Iris pigment epithelial cell (primary cell): Measurements from ENCODE around the gene TTC39B.

ENCODE experiments used
- DNase-seq: peaks from one replicate; pipeline ENCODE4 v3.0.0-alpha.2; 2011; ENCODE audit warnings: low read depth

The TTC39B gene

GRCh38 chr9:15163931-15164330, 143.1 kb downstream of the TTC39B start:
- DNase-seq, result no peak

DNA sequence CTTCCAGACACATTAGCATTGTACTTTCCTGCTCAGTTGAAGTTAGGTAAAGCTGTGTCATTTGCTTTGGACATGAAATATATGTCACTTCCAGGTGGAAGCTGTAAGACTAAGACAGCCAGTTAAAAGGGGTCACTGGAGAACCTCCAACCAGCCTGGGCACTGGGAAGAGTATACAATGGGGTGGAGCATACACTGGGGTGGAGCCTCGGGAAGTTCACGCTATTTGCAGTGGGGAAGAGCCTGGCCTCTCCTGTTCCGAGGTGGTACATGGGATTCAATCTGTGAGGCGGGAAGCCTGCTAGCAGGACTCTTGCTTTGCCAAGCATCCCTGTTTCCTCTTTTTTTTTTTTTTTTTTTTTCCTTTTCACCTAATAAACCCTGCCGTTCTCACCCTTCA, 145.3 kb downstream of the TTC39B start:
- no peak for DNase-seq

- peak; percentile 65 for DNase-seq
Observed at GRCh38 chr9:15160673-15161072, 146.3 kb downstream of the TTC39B start.

DNA sequence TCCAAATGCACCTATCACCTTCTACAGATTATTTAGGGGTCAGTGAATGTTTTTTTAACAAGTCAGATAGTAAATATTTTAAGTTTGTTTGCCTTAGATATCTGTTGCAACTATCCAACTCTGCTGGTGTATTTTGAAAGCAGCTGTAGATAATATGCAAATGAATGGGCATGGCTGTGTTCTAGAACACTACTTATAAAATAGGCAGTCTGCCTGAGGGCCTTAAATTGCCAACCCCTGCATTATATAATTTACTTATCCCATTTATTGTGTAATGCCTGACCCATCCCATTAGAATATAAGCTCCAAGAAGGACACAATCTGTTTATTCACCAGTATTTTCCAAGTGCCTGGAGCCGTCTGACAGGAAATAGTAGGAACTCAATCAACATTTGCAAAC, 149.0 kb downstream of the TTC39B start:
- peak; percentile 22 for DNase-seq

- DNase-seq, result peak; percentile 46
Observed at GRCh38 chr9:15157381-15157780, 149.6 kb downstream of the TTC39B start.

DNA sequence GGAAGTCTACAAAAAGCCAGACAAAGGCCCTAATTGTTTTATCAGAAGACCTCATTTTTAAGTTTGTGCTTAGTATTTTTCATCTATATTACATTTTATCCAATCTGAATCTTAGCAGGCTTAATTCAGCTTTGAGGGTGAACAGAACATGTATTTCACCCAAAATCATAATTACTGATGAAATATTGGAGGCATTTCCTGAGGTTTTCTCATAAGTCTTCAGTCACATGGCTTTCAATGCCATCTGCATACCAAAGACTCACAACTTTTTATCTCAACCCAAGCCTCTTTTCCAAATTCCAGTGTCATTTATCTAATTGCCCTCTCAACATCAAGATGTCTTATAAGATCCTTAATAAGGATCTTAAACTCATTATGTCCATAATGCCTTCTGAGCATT, 150.8 kb downstream of the TTC39B start:
- DNase-seq, result no peak

DNA sequence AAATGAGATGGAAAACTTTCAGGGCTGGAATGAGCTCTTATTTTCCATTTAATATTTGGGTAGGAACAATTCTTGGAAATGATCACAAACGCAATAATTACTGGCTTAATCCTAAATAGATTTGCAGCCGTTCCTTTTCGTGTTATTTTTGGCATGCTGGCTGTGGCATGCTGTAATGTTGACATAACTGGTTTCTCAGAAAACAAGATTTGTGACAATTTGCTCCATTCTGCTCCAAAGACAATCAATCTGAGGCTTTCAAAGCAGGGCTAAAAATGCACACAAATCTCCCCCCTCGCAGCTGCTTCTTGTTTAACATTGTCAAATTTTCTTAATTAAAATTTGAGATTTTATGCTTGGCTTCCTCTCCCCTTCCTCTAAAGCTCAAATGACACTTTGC, 151.2 kb downstream of the TTC39B start:
- DNase-seq, result peak; percentile 42

DNA sequence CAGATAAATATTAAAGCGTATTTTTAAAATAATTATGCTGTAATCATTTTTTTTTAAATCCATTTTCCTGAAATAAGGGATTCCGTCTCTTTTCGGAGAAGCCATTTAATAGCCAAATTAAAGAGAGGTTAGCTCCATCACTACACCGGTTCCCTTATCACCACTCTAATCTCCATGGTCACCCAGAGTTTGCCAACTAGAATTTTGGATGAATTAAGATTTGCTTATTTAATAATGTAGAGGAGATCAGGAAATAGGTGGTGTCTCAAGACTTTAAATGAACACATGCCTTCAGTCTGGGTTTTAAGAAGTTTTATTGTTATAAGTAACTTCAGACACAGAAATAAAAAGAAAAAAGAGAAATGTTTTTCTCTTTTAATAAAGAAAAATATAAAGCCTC, 151.7 kb downstream of the TTC39B start:
- DNase-seq, result no peak

DNA sequence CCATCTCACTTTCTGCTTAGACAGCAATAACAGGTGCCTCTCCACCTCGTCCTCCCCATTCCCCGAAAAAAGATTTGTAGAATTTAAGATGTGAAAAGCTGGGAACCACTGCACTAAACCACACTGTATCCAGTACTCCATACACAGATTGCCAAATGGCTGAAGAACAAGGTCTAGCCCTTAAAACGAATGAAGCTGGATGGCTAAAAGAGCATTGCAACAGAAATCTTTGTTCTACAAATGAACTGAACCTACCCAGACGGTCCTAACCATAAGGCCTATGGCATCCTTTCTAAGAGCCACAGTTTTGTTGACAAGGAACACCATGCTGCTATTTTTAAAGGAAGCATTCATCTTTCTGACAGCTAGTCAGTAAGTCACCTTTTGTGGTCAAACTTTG, 152.3 kb downstream of the TTC39B start:
- DNase-seq, result no peak

- no peak for DNase-seq
Observed at GRCh38 chr9:15153961-15154360, 153.1 kb downstream of the TTC39B start.

DNA sequence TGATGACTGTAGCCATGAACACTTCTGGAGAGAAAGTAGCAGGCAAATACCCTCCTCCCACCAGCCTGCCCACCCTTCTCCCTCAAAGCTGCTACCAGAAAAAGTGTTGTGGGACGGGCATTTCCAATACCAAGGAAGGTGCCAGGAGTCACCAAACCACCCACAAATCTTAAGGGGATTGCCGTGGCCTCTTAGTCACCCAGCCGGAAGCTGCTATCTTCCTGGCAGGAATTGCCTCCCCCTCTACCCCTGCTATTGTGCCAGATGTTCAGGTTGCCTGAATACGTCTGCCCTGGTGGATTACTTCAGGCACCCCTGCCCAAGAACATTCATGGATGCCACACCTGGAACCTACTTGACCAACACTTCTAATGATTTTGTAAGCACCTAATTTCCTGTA, 156.1 kb downstream of the TTC39B start:
- no peak for DNase-seq

GRCh38 chr9:15149450-15149849, 157.6 kb downstream of the TTC39B start:
- peak; percentile 28 for DNase-seq

DNA sequence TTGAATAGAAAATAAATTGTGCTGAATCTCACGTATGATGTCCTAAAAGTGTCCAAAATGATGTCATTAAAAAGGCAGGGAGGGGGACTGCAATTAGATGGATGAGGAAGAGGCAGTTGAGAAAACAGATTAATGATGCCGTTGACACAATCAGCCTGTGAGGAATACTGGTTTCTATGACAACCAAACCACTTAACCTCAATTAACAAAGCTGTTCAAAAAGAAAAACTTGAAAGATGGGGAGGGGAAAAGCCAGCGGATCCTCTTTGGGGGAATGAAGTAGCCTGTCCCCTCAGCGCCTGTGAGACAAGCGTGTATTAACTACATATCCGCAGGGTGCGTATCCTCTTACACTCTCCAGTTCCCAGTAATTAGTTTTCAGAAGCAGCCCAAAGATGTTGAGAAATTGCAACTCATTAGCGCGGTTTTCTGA, 160.7 kb downstream of the TTC39B start:
- DNase-seq, result no peak

GRCh38 chr9:15144622-15145061, 162.4 kb downstream of the TTC39B start:
- DNase-seq, result peak; percentile 21

DNA sequence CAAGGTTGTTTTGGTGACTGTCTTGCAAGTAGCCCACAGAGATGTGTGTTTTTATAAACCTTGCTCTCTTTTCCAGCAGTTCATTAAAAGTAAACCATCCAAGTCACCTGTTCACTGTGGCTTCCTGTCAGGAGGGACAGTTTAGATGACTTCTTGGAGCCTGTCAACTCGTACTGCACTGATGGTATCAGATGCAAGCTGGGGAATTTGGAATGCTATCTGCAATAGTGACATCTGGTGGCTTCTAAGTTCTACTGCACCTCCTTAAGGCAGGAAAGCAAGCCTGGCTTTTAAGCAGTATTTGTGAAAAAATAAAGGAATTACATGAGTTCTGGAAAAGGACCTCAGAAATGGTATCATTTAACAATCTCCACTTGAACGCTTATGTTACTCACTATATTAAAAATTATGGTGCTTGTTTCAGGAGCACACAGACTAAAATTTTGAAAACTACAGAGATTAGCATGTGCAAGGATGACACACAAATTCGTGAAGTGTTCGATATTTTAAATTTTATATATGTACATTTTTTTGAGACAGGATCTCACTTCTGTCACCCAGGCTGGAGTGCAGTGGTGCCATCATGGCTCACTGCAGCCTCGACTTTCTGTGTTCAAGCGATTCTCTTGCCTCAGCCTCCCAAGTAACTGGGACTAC, 164.0 kb downstream of the TTC39B start:
- peak; percentile 71 for DNase-seq

GRCh38 chr9:15140051-15140450, 167.0 kb downstream of the TTC39B start:
- no peak for DNase-seq

GRCh38 chr9:15139469-15139868, 167.5 kb downstream of the TTC39B start:
- DNase-seq, result no peak

- no peak for DNase-seq
Observed at GRCh38 chr9:15138357-15138686, 168.7 kb downstream of the TTC39B start.

- DNase-seq, result no peak
Observed at GRCh38 chr9:15137658-15138356, 169.2 kb downstream of the TTC39B start.

- DNase-seq, result no peak
Observed at GRCh38 chr9:15137089-15137488, 169.9 kb downstream of the TTC39B start.

GRCh38 chr9:15136646-15137045, 170.4 kb downstream of the TTC39B start:
- peak; percentile 59 for DNase-seq

DNA sequence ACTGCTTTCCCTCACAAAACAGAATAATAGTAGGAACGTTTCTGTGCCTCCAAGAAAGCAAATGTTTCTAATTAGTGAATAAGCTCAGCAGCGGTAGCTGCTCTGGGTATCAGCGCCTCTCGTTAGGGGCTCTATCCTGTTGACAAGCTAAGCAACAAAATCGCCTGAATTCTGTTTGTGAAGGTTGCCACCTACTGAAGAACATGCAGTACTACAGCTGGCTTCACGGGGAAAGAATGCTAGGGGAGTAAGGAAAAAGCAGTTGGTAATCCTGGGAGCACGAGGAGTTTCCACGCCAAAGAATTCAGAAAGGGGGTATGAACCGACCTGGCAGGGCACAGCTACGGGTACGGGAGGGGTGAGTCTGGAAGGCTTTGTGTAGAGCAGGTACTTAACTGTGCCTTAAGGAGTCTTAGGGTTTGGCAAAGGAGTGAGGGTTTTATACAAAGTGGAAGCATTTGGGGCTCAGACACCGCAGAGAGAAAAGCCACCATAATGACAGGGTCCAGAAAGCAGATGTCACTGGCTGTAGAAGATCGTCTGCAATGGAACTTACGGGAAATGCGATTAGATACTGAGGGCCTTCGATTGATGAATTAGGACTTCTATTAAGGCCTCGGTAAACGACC, 171.7 kb downstream of the TTC39B start:
- peak; percentile 72 for DNase-seq

GRCh38 chr9:15133488-15133887, 173.5 kb downstream of the TTC39B start:
- DNase-seq, result no peak
